Cardiac fibroblast (primary cell): Measurements from ENCODE around the gene WWC2.
"Not testable (repeated sequence)": the region's sequence is repeated elsewhere in the genome, so short reads cannot be mapped to it uniquely, and the experiment has no call there.

Experiments
- DNase-seq, 2 donors: peaks; one replicate each; pipeline versions ENCODE4 v3.0.0 to v3.0.0-alpha.2; 2010; ENCODE audit warnings: low read depth in 2 of 2
- H3K4me3 ChIP-seq, 2 donors: replicated peaks in 1 of 2; 1 replicate in 1 of 2; 2 replicates in 1 of 2; pipeline ENCODE4 v1.5.1; 2011; ENCODE audit warnings: low read depth in 2 of 2, low read length in 2 of 2, mild to moderate bottlenecking in 2 of 2, moderate library complexity in 1 of 2
- CTCF ChIP-seq: IDR thresholded peaks from one replicate; pipeline ENCODE4 v1.5.1; 2011; ENCODE audit warnings: low read depth, mild to moderate bottlenecking, low read length, inconsistent platforms

Gene WWC2

GRCh38 chr4:183322326-183322725 is 223.3 kb downstream of the WWC2 start, which contains the start of gene CLDN24:
CLDN24 (minus strand) TSS chr4:183322426; CDS start chr4:183322426, 0 bp downstream.
- no peak within 1 kb of the TSS for H3K4me3 ChIP-seq
- no peak for TF ChIP-seq CTCF
- no peak for DNase-seq

GRCh38 chr4:183323295-183323694 is 224.2 kb downstream of the WWC2 start:
- no peak for DNase-seq
- no peak overlapping the region for H3K4me3 ChIP-seq
- TF ChIP-seq CTCF, result no peak

- H3K4me3 ChIP-seq, DNase-seq: not testable (repeated sequence)
These were observed 225.0 kb downstream of the WWC2 start for GRCh38 chr4:183324056-183324455.

- no peak overlapping the region for H3K4me3 ChIP-seq
- TF ChIP-seq CTCF, result no peak
- no peak for DNase-seq
These were observed 225.6 kb downstream of the WWC2 start for GRCh38 chr4:183324619-183325018.

GRCh38 chr4:183326387-183326786 is 227.3 kb downstream of the WWC2 start:
- DNase-seq, result not testable (repeated sequence)

GRCh38 chr4:183326853-183327252 is 227.8 kb downstream of the WWC2 start:
- no peak for TF ChIP-seq CTCF
- DNase-seq, result peak in 1 of 2 donors; percentile 51
- no peak overlapping the region for H3K4me3 ChIP-seq

More at GRCh38 chr4:183326387-183326786, 227.3 kb downstream of the WWC2 start:
- H3K4me3 ChIP-seq, result not testable (repeated sequence)

GRCh38 chr4:183327827-183328226 is 228.8 kb downstream of the WWC2 start:
- no peak overlapping the region for H3K4me3 ChIP-seq
- no peak for TF ChIP-seq CTCF
- no peak for DNase-seq

- TF ChIP-seq CTCF, result no peak
- no peak overlapping the region for H3K4me3 ChIP-seq
- DNase-seq, result peak; percentile 25 to 81
These were observed 229.8 kb downstream of the WWC2 start for GRCh38 chr4:183328832-183329231.
